GM12878 (cell line): ENCODE results near the gene RAP1GDS1. TPM values are rescaled to one million over a fixed set of nuclear protein-coding genes. Genes with fewer than 3 reads are reported as not detected.

ENCODE experiments used
- ATAC-seq: fragments of 200-7000 bp; cut with Tn5 transposase; 3 replicates; pipeline ENCODE4 v1.9.1; 2020; ENCODE audit warnings: mild to moderate bottlenecking, moderate library complexity
- BruUV-seq: library from RNA; stranded (reverse); fragments of 400-500 nt; replicated peaks from 2 replicates; lab custom pipeline; 2021; lab: Mats Ljungman, UMichigan
- CTCF ChIA-PET: fragments of 300-600 bp; sonication (Branson Sonifier 250); formaldehyde crosslinking; extraction: SDS; loops from one replicate; lab custom pipeline; 2021; ENCODE audit warnings: inconsistent platforms; lab: Yijun Ruan, JAX
- POLR2A ChIA-PET: fragments of 350-600 bp; formaldehyde crosslinking; extraction: SDS; loops from one replicate; lab custom pipeline; 2021; ENCODE audit warnings: inconsistent platforms; lab: Charles Lee
- RAD21 ChIA-PET: fragments of 300-600 bp; sonication (Branson Sonifier 250); formaldehyde crosslinking; loops from one replicate; lab custom pipeline; 2023; ENCODE audit warnings: antibody characterized with exemption; ENCODE audit not compliant: unreplicated experiment; lab: Charles Lee
- SMC1A ChIA-PET: fragments of 300-600 bp; sonication (Branson Sonifier 250); formaldehyde crosslinking; loops from one replicate; lab custom pipeline; 2023; ENCODE audit not compliant: unreplicated experiment, uncharacterized antibody; lab: Charles Lee
- DNase-seq: peaks from one replicate; pipeline ENCODE4 v3.0.0-alpha.2; 2011; ENCODE audit warnings: low read depth, low spot score
- FAIRE-seq: peaks from 3 replicates; lab custom pipeline; 2011; peaks lifted over from hg19 to GRCh38; lab: Jason Lieb, UNC
- H2AFZ ChIP-seq: 2 replicates; pipeline ENCODE4 v1.6.0; 2011; ENCODE audit warnings: low read depth, low read length, control low read depth; ENCODE audit not compliant: control insufficient read depth
- H3K27ac ChIP-seq: 2 replicates; pipeline ENCODE4 v1.5.1; 2011; ENCODE audit warnings: control low read depth; ENCODE audit not compliant: control insufficient read depth, insufficient read depth
- H3K27me3 ChIP-seq, 2 experiments: replicated peaks in 1 of 2; 2 replicates each; pipeline versions ENCODE4 v1.6.0 to v1.6.1; 2011; ENCODE audit warnings: low read length in 1 of 2; ENCODE audit not compliant: control insufficient read depth in 2 of 2, insufficient read depth in 2 of 2
- H3K36me3 ChIP-seq, 2 experiments: 2 replicates each; pipeline ENCODE4 v1.5.1; 2011; ENCODE audit warnings: low read length in 1 of 2; ENCODE audit not compliant: control insufficient read depth in 2 of 2, insufficient read depth in 2 of 2
- H3K4me1 ChIP-seq: 2 replicates; pipeline ENCODE4 v1.6.1; 2011; ENCODE audit warnings: mild to moderate bottlenecking, low read length, moderate library complexity, mixed read lengths; ENCODE audit not compliant: control insufficient read depth, insufficient read depth
- H3K4me2 ChIP-seq: 2 replicates; pipeline ENCODE4 v1.6.0; 2011; ENCODE audit warnings: control low read depth; ENCODE audit not compliant: control insufficient read depth, insufficient read depth
- H3K4me3 ChIP-seq: fragments of 200-600 bp; sonication (generic); 2 replicates; pipeline ENCODE4 v1.5.1; 2016
- H3K79me2 ChIP-seq: 2 replicates; pipeline ENCODE4 v1.6.0; 2011; ENCODE audit warnings: low read length; ENCODE audit not compliant: control insufficient read depth, insufficient read depth
- H3K9ac ChIP-seq: 2 replicates; pipeline ENCODE4 v1.8.0; 2011; ENCODE audit warnings: low read length, control low read depth, mixed read lengths; ENCODE audit not compliant: control insufficient read depth, insufficient read depth
- H3K9me3 ChIP-seq: replicated peaks from 3 replicates; pipeline ENCODE4 v1.5.1; 2011; ENCODE audit warnings: mild to moderate bottlenecking, low read length; ENCODE audit not compliant: control insufficient read depth, insufficient read depth
- H4K20me1 ChIP-seq: 2 replicates; pipeline ENCODE4 v1.6.0; 2011; ENCODE audit not compliant: control insufficient read depth, insufficient read depth
- BCL11A ChIP-seq: IDR thresholded peaks from 2 replicates; pipeline ENCODE4 v1.6.1; 2011; ENCODE audit warnings: low read depth, low read length
- BMI1 ChIP-seq: fragments of 450-650 bp; IDR thresholded peaks from 2 replicates; pipeline ENCODE4 v1.6.1; 2016; ENCODE audit warnings: mild to moderate bottlenecking, moderate library complexity, borderline replicate concordance
- CHD2 ChIP-seq: IDR thresholded peaks from 2 replicates; pipeline ENCODE4 v1.6.1; 2011; ENCODE audit warnings: low read depth, low read length, improper control_type of control experiment, borderline replicate concordance
- GABPA ChIP-seq: IDR thresholded peaks from 2 replicates; pipeline ENCODE4 v1.6.1; 2014; ENCODE audit warnings: antibody characterized with exemption, low read depth, mild to moderate bottlenecking, inconsistent platforms
- MEF2B ChIP-seq: fragments of 450-650 bp; IDR thresholded peaks from 2 replicates; pipeline ENCODE4 v1.6.1; 2018; ENCODE audit warnings: mild to moderate bottlenecking, moderate library complexity; ENCODE audit not compliant: partially characterized antibody, poor library complexity, severe bottlenecking
- NBN ChIP-seq: fragments of 450-650 bp; IDR thresholded peaks from 2 replicates; pipeline ENCODE4 v1.6.1; 2016
- NFXL1 ChIP-seq: fragments of 450-650 bp; IDR thresholded peaks from 2 replicates; pipeline ENCODE4 v1.6.1; 2017; ENCODE audit warnings: antibody characterized with exemption, mild to moderate bottlenecking, borderline replicate concordance
- PML ChIP-seq: IDR thresholded peaks from 2 replicates; pipeline ENCODE4 v1.6.1; 2012; ENCODE audit warnings: low read length, inconsistent platforms
- POU2F2 ChIP-seq: IDR thresholded peaks from 3 replicates; pipeline ENCODE4 v1.6.1; 2011; ENCODE audit warnings: low read depth, mild to moderate bottlenecking, low read length, borderline replicate concordance
- SIX5 ChIP-seq: IDR thresholded peaks from 2 replicates; pipeline ENCODE4 v1.6.1; 2011; ENCODE audit warnings: mild to moderate bottlenecking, low read depth, low read length, moderate library complexity; ENCODE audit not compliant: severe bottlenecking
- ZNF207 ChIP-seq: fragments of 450-650 bp; IDR thresholded peaks from 2 replicates; pipeline ENCODE4 v1.6.1; 2014; ENCODE audit warnings: antibody characterized with exemption, mild to moderate bottlenecking, borderline replicate concordance
- WGBS: methylation state at CpG from one replicate; pipeline ENCODE4 v1.1.6; 2016; ENCODE audit warnings: low lambda C conversion rate; ENCODE audit not compliant: insufficient replicate concordance, insufficient coverage; ENCODE audit errors: missing lambda C conversion rate; 5-methylcytosine and 5-hydroxymethylcytosine counted together
- in situ Hi-C: fragments of 300-500 bp; cut with MboI; formaldehyde crosslinking; loops from 9 replicates; pipeline ENCODE4 v1.14.3; 2018; ENCODE audit warnings: mixed read lengths
- intact Hi-C: fragments of 100-400 bp; cut with micrococcal nuclease; formaldehyde crosslinking; loops from one replicate; pipeline ENCODE4 v1.14.2; 2022; ENCODE audit not compliant: unreplicated experiment
- polyA plus RNA-seq, 11 experiments: library from polyadenylated mRNA; depleted of rRNA in 4 of 11; unstranded in 6 of 11; stranded (reverse) in 5 of 11; fragments of >200 nt; fragmentation: Nextera tagmentation in 4 of 11; fragmentation: Illumina TruSeq in 1 of 11; extraction: Ambion mirVana in 4 of 11; extraction: Trizol in 1 of 11; gene quantifications; 1 replicate in 1 of 11; 2 replicates in 10 of 11; pipeline versions ENCODE4 v1.2.1 to v1.2.3, GENCODE V29; 2011 to 2016; ENCODE audit warnings: inconsistent platforms in 2 of 11, missing spikeins in 2 of 11, low read depth in 1 of 11
- total RNA-seq, 4 experiments: library from RNA; depleted of rRNA in 3 of 4; stranded (reverse); fragments of >200 nt in 3 of 4; fragmentation: Illumina TruSeq in 1 of 4; extraction: Trizol in 1 of 4; gene quantifications; 2 replicates each; pipeline versions ENCODE4 v1.2.1 to v1.2.3, GENCODE V29; 2013 to 2021
- TF ChIP-seq, protein P1 (sequence below): IDR thresholded peaks from 2 replicates; pipeline ENCODE4 v1.6.1; 2011; ENCODE audit warnings: low read depth, low read length, improper control_type of control experiment, borderline replicate concordance
- TF ChIP-seq, protein P2 (sequence below): fragments of 450-650 bp; formaldehyde crosslinking; IDR thresholded peaks from 2 replicates; pipeline ENCODE4 v1.5.0; 2022; ENCODE audit warnings: mild to moderate bottlenecking, missing genetic modification characterization

Gene RAP1GDS1
- total and polyA plus RNA-seq, 10 of the 15 experiments (the other 5 are each of a cell fraction or from before 2014, with no cell fraction given), result 12.0 to 30.5 (median 20.7) TPM

DNA sequence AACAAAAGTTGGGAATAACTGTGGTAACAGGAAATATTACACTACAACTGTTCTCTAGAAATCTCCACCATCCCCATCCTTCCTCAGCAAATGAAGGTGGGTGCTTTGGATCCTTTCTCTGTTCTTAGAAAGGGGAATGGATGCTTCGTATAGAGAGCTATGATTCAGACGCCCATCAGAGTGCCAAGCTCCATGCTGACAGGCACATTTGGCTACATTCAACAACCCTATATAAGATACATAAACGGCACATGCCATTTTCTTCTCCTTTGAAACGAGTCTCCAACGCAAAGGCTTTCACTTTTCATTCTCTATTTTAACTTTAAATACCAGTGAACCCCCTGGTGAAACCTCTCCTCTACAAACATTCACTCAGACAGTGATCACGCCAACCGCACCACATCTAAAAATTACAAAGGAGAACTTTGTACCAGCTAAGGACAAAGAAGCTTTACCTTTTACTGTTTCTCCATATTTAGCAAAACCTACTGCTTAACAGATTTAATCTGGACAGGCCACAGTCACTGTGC is 224.7 kb downstream of the RAP1GDS1 start:
- TF ChIP-seq SIX5 (no peak), GABPA (no peak), BMI1 (no peak)
- TF ChIP-seq, protein P1, sequence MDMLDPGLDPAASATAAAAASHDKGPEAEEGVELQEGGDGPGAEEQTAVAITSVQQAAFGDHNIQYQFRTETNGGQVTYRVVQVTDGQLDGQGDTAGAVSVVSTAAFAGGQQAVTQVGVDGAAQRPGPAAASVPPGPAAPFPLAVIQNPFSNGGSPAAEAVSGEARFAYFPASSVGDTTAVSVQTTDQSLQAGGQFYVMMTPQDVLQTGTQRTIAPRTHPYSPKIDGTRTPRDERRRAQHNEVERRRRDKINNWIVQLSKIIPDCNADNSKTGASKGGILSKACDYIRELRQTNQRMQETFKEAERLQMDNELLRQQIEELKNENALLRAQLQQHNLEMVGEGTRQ, result no peak
- H3K27ac ChIP-seq, result no peak overlapping the region
- in situ Hi-C loops (no loop called here), intact Hi-C loops (no loop called here)
- H2AFZ ChIP-seq, result peak overlapping the region; percentile 19
- 70% methylated on average over 7 of the region's 7 CpGs for WGBS
- H3K9ac ChIP-seq, result no peak overlapping the region
- no peak overlapping the region for H3K4me3 ChIP-seq
- ChIA-PET RAD21 (interaction anchor here (0.9 to 1.3 kb wide), 2 partner anchors 10 to 18 kb away, joined by 3 read pairs; no protein-coding TSS in a partner anchor), SMC1A (interaction anchor here (0.7 to 1.8 kb wide), 7 partner anchors 11 to 185 kb away, joined by 3 to 7 read pairs (median 3); no protein-coding TSS in a partner anchor), POLR2A (no interaction called here), CTCF (interaction anchor here (1.5 to 2.0 kb wide), 2 partner anchors 18 to 144 kb away, joined by 5 to 10 read pairs; no protein-coding TSS in a partner anchor)
- peak overlapping the region; percentile 52; the same call in 1 of the 2 replicates for H3K4me2 ChIP-seq
- BruUV-seq, result no TSS peak
- FAIRE-seq, result no peak
- no peaks in the 10 kb centered on the region for H3K9me3 ChIP-seq
- no peaks in the 10 kb centered on the region for H3K36me3 ChIP-seq
- H4K20me1 ChIP-seq, result no peaks in the 10 kb centered on the region
- H3K27me3 ChIP-seq, result no peaks in the 10 kb centered on the region
- ATAC-seq, result no peak
- DNase-seq, result no peak
- no peaks in the 10 kb centered on the region for H3K79me2 ChIP-seq
- peaks cover 9% of the 10 kb centered on the region for H3K4me1 ChIP-seq

DNA sequence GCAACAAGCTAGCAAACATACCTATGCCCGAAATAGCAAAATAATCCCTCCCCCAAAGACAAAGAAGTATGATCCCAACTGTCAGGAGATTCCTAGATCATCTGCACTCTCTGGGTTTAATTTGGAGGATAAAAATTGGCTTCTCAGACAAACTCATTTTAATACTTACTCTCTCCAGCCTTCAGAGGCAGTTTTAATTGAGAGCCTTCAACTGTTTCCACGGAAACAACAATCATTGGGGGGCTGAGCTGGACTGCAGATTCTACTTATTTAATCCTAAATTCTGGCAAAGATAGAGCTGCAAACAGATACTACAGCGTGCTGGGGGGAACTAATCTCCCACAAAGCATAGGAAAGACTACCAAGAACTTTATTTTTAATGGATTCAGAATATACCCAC is 229.1 kb downstream of the RAP1GDS1 start:
- Histone ChIP-seq H3K9me3 (no peaks in the 10 kb centered on the region), H3K27ac (no peak overlapping the region), H3K4me2 (no peak overlapping the region), H4K20me1 (no peaks in the 10 kb centered on the region), H3K79me2 (no peaks in the 10 kb centered on the region), H3K36me3 (no peaks in the 10 kb centered on the region), H2AFZ (no peak overlapping the region), H3K27me3 (no peaks in the 10 kb centered on the region), H3K9ac (no peak overlapping the region), H3K4me1 (no peaks in the 10 kb centered on the region), H3K4me3 (no peak overlapping the region)
- intact Hi-C loops, result no loop called here
- FAIRE-seq (no peak), ATAC-seq (no peak), DNase-seq (no peak)
- ChIA-PET SMC1A (interaction anchor here (0.7 to 1.4 kb wide), 2 partner anchors 8 to 28 kb away, joined by 3 read pairs; no protein-coding TSS in a partner anchor), POLR2A (interaction anchor here (0.6 kb wide), 1 partner anchor 22 kb away, joined by 3 read pairs; no protein-coding TSS in a partner anchor), RAD21 (no interaction called here), CTCF (interaction anchor here (0.6 kb wide), 1 partner anchor 33 kb away, joined by 3 read pairs; no protein-coding TSS in a partner anchor)
- BruUV-seq, result no TSS peak
- 24% methylated on average over 3 of the region's 3 CpGs for WGBS
- in situ Hi-C loops, result no loop called here
- TF ChIP-seq CHD2, result no peak
- TF ChIP-seq MEF2B, result no peak
- TF ChIP-seq NFXL1, result no peak
- no peak for TF ChIP-seq NBN
- no peak for TF ChIP-seq PML
- no peak for TF ChIP-seq POU2F2
- TF ChIP-seq, protein P2, sequence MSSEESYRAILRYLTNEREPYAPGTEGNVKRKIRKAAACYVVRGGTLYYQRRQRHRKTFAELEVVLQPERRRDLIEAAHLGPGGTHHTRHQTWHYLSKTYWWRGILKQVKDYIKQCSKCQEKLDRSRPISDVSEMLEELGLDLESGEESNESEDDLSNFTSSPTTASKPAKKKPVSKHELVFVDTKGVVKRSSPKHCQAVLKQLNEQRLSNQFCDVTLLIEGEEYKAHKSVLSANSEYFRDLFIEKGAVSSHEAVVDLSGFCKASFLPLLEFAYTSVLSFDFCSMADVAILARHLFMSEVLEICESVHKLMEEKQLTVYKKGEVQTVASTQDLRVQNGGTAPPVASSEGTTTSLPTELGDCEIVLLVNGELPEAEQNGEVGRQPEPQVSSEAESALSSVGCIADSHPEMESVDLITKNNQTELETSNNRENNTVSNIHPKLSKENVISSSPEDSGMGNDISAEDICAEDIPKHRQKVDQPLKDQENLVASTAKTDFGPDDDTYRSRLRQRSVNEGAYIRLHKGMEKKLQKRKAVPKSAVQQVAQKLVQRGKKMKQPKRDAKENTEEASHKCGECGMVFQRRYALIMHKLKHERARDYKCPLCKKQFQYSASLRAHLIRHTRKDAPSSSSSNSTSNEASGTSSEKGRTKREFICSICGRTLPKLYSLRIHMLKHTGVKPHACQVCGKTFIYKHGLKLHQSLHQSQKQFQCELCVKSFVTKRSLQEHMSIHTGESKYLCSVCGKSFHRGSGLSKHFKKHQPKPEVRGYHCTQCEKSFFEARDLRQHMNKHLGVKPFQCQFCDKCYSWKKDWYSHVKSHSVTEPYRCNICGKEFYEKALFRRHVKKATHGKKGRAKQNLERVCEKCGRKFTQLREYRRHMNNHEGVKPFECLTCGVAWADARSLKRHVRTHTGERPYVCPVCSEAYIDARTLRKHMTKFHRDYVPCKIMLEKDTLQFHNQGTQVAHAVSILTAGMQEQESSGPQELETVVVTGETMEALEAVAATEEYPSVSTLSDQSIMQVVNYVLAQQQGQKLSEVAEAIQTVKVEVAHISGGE (CRISPR knock-in tag), result no peak
- TF ChIP-seq BCL11A, result no peak
- no peak for TF ChIP-seq ZNF207
